ENCODE results near the gene TMC2.

The TMC2 gene

GRCh38 chr20:2626853-2627541, 90.6 kb downstream of the TMC2 start:
- peak; percentile 69 for DNase-seq

- DNase-seq: no peak
These were observed 94.9 kb downstream of the TMC2 start for GRCh38 chr20:2631228-2631627.

GRCh38 chr20:2633381-2633780, 97.0 kb downstream of the TMC2 start:
- no peak for DNase-seq

GRCh38 chr20:2637246-2637645, 100.9 kb downstream of the TMC2 start:
- no peak for DNase-seq

- DNase-seq: no peak
These were observed 103.9 kb downstream of the TMC2 start for GRCh38 chr20:2640260-2640659.

- no peak for DNase-seq
These were observed 104.5 kb downstream of the TMC2 start for GRCh38 chr20:2640899-2641298.

GRCh38 chr20:2643708-2644107, 107.3 kb downstream of the TMC2 start:
- no peak for DNase-seq

- DNase-seq: peak; percentile 93
These were observed 115.7 kb downstream of the TMC2 start, which contains the start of gene NOP56 for GRCh38 chr20:2651772-2652723. Gene NOP56, plus strand, starts transcription at chr20:2652632. Its CDS starts 29 bp downstream, at chr20:2652661.

- DNase-seq: peak; percentile 36
These were observed 116.6 kb downstream of the TMC2 start for GRCh38 chr20:2652724-2653555.

GRCh38 chr20:2653556-2654383, 117.4 kb downstream of the TMC2 start:
- DNase-seq: no peak

GRCh38 chr20:2654384-2654822, 118.0 kb downstream of the TMC2 start:
- no peak for DNase-seq

GRCh38 chr20:2654831-2655230, 118.5 kb downstream of the TMC2 start:
- no peak for DNase-seq

- no peak for DNase-seq
These were observed 119.2 kb downstream of the TMC2 start for GRCh38 chr20:2655331-2656116.

GRCh38 chr20:2656471-2657117, 120.2 kb downstream of the TMC2 start:
- DNase-seq: no peak

- no peak for DNase-seq
These were observed 120.9 kb downstream of the TMC2 start for GRCh38 chr20:2657241-2657640.

GRCh38 chr20:2657674-2658073, 121.3 kb downstream of the TMC2 start:
- DNase-seq: no peak

GRCh38 chr20:2658414-2659354, 122.3 kb downstream of the TMC2 start:
- DNase-seq: peak; percentile 8

GRCh38 chr20:2659547-2659946, 123.2 kb downstream of the TMC2 start:
- DNase-seq: no peak

- DNase-seq: no peak
These were observed 127.1 kb downstream of the TMC2 start for GRCh38 chr20:2663364-2663886.

All from fibroblast of skin of right biceps (primary cell).